ENCODE data around the gene SURF2.
"Not testable (repeated sequence)": the region's sequence is repeated elsewhere in the genome, so short reads cannot be mapped to it uniquely, and the experiment has no call there.

Gene SURF2

GRCh38 chr9:133356391-133357091 is at the start of gene SURF2, which contains the start of gene SURF1:
Gene SURF2 (plus strand): TSS chr9:133356550. CDS start chr9:133356593, 43 bp downstream.
Gene SURF1 (minus strand): TSS chr9:133356487. CDS start chr9:133356453, 34 bp downstream.
- peak; percentile 96 for DNase-seq (ENCODE audit: low spot score)
- in situ Hi-C loops (cut with MboI; ENCODE audit: low pct_unique_long_range_greater_than_20kb, low sequenced_read_pairs, unreplicated experiment) = no loop called here
- peak; percentile 30 for TF ChIP-seq CTCF (IDR thresholded peaks at IDR 0.05; ENCODE audit: extremely low read depth, insufficient read depth, missing control alignments)

GRCh38 chr9:133307301-133307700 is 49.0 kb upstream of the SURF2 start:
- no peak for TF ChIP-seq CTCF (IDR thresholded peaks at IDR 0.05; ENCODE audit: extremely low read depth, insufficient read depth, missing control alignments)

GRCh38 chr9:133309608-133310007 is 46.7 kb upstream of the SURF2 start:
- no peak for TF ChIP-seq CTCF (IDR thresholded peaks at IDR 0.05; ENCODE audit: extremely low read depth, insufficient read depth, missing control alignments)
- no peak for DNase-seq (ENCODE audit: low spot score)
- in situ Hi-C loops (cut with MboI; ENCODE audit: low pct_unique_long_range_greater_than_20kb, low sequenced_read_pairs, unreplicated experiment) = no loop called here

More at GRCh38 chr9:133307301-133307700, 49.0 kb upstream of the SURF2 start:
- no peak for DNase-seq (ENCODE audit: low spot score)
- in situ Hi-C loops (cut with MboI; ENCODE audit: low pct_unique_long_range_greater_than_20kb, low sequenced_read_pairs, unreplicated experiment) = no loop called here

GRCh38 chr9:133315997-133316396 is 40.4 kb upstream of the SURF2 start:
- DNase-seq (ENCODE audit: low spot score) = no peak
- in situ Hi-C loops (cut with MboI; ENCODE audit: low pct_unique_long_range_greater_than_20kb, low sequenced_read_pairs, unreplicated experiment) = no loop called here
- TF ChIP-seq CTCF (IDR thresholded peaks at IDR 0.05; ENCODE audit: extremely low read depth, insufficient read depth, missing control alignments) = no peak

- in situ Hi-C loops (cut with MboI; ENCODE audit: low pct_unique_long_range_greater_than_20kb, low sequenced_read_pairs, unreplicated experiment); DNase-seq (ENCODE audit: low spot score): not testable (repeated sequence)
Measured at GRCh38 chr9:133317551-133317950, 38.8 kb upstream of the SURF2 start.

GRCh38 chr9:133320421-133320881 is 35.9 kb upstream of the SURF2 start:
- in situ Hi-C loops (cut with MboI; ENCODE audit: low pct_unique_long_range_greater_than_20kb, low sequenced_read_pairs, unreplicated experiment) = no loop called here
- DNase-seq (ENCODE audit: low spot score) = no peak
- TF ChIP-seq CTCF (IDR thresholded peaks at IDR 0.05; ENCODE audit: extremely low read depth, insufficient read depth, missing control alignments) = no peak

- in situ Hi-C loops (cut with MboI; ENCODE audit: low pct_unique_long_range_greater_than_20kb, low sequenced_read_pairs, unreplicated experiment) = no loop called here
- TF ChIP-seq CTCF (IDR thresholded peaks at IDR 0.05; ENCODE audit: extremely low read depth, insufficient read depth, missing control alignments) = no peak
- no peak for DNase-seq (ENCODE audit: low spot score)
Measured at GRCh38 chr9:133321411-133321935, 34.9 kb upstream of the SURF2 start.
